Measurements from ENCODE around the gene WWTR1. TPM values are rescaled to one million over a fixed set of nuclear protein-coding genes. Genes with fewer than 3 reads are reported as not detected.
A peak's percentile ranks its signal among the peaks of the same experiment; 100 is the strongest.

WWTR1 gene
- total RNA-seq, 1 experiment from 2014 or later, result 87.6 TPM

DNA sequence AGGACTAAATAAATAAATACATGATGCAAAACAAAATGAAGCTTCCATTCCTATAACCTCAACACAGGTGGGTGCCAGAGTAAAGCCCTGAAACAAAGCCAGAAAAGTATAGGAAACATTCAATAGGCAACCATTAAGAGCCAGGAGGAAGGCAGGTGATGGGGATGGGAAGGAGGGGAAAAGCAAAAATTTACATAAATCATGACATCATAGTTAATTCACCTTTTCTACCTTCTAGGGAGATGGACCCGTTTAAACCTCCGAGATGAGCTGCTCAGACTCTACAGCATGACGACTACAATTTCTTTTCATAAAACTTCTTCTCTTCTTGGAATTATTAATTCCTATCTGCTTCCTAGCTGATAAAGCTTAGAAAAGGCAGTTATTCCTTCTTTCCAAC lies 155.4 kb downstream of the WWTR1 start:
- DNase-seq (ENCODE audit: low read depth, low spot score), result no peak
- in situ Hi-C loops (cut with HindIII; ENCODE audit: low pct_unique_long_range_greater_than_20kb, low sequenced_read_pairs), result no loop called here

DNA sequence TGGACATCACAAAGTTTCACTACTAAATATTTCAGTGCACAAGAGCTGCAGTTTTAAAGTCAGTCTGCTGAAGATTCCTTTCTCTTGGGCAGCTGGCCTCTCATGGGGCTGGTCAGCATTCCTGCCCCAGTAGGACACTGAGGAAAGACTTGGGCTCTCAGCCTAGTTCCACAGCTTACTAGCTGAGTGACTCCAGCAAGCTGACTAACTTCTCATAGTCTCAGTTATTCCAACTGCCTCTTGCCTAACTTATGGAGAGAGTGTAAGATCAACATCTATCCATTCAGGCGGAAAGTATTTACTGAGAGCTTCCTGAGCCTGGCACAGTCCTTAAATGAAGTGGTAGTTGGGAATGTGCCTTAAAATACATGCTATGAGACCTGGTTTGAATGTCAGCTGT lies 156.3 kb downstream of the WWTR1 start:
- no peak for DNase-seq (ENCODE audit: low read depth, low spot score)
- in situ Hi-C loops (cut with HindIII; ENCODE audit: low pct_unique_long_range_greater_than_20kb, low sequenced_read_pairs), result no loop called here

DNA sequence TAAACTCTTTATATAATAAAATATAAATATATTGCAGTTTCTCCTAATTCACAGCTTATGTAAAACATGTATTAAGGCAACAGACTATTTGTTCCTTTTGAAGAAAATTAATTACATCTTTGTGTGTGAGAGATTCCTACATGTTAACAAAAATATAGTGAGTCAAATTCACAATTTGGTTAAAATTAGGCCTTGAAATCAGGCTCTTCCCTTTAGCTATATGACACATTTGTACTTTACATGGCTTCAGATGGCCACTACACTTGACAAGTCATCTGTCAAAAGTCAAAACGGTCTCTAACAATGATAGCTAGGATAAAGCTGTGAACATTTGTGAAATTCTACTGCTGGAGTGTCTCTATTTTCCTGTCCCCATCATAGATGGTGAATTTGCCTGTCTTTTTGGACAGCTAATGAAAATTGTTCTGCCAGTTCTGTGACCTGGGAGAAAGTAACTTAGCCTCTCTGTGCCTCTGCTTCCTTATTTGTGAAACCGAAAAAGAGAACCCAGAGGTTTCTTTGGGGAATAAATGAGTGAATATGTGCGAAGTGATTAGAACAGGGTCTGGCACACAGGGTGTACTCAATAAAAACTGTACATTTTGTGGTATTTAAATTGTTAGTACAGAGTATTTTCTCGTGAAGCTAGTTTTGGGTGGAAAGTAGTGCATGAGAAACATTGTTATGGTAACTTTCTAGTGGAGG lies 159.7 kb downstream of the WWTR1 start:
- in situ Hi-C loops (cut with HindIII; ENCODE audit: low pct_unique_long_range_greater_than_20kb, low sequenced_read_pairs), result no loop called here
- DNase-seq (ENCODE audit: low read depth, low spot score), result no peak

DNA sequence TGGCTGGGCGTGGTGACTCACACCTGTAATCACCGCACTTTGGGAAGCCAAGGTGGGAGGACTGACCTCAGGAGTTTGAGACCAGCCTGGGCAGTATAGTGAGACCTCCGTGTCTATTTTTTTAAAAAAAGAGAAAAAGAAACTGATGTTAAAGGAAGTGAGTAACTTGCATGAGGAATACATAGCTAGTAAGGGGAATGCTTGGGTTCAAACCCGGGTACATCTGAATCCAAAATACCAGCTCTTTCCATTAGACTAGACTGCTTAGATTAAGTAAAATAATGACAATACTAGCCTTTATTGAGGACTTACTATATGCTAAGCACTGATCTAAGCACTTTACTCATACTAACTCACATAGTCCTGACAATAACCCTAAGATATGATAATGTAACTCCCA lies 160.9 kb downstream of the WWTR1 start:
- in situ Hi-C loops (cut with HindIII; ENCODE audit: low pct_unique_long_range_greater_than_20kb, low sequenced_read_pairs), result no loop called here
- no peak for DNase-seq (ENCODE audit: low read depth, low spot score)

DNA sequence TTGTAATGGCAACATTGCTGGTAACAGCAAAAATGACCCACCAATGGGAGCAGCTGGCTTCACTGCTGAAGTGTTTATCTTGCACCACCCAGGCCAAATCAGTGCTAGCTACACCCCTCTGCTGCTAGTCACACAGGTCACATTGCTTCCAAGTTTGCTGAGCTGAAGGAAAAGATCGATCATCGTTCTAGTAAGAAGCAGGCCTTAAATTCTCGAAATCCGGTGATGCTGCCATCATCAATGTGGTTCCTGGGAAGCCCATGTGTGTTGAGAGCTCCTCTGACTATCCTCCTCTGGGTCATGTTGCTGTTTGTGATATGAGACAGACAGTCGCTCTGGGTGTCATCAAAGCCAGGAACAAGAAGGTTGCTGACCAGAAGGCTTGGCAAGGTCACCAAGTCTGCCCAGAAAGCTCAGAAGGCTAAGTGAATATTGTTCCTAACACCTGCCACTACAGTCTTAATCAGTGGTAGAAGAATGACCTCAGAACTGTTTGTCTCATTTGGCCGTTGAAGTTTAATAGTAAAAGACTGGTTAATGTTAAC lies 162.2 kb downstream of the WWTR1 start:
- in situ Hi-C loops (cut with HindIII; ENCODE audit: low pct_unique_long_range_greater_than_20kb, low sequenced_read_pairs), result no loop called here
- no peak for DNase-seq (ENCODE audit: low read depth, low spot score)

DNA sequence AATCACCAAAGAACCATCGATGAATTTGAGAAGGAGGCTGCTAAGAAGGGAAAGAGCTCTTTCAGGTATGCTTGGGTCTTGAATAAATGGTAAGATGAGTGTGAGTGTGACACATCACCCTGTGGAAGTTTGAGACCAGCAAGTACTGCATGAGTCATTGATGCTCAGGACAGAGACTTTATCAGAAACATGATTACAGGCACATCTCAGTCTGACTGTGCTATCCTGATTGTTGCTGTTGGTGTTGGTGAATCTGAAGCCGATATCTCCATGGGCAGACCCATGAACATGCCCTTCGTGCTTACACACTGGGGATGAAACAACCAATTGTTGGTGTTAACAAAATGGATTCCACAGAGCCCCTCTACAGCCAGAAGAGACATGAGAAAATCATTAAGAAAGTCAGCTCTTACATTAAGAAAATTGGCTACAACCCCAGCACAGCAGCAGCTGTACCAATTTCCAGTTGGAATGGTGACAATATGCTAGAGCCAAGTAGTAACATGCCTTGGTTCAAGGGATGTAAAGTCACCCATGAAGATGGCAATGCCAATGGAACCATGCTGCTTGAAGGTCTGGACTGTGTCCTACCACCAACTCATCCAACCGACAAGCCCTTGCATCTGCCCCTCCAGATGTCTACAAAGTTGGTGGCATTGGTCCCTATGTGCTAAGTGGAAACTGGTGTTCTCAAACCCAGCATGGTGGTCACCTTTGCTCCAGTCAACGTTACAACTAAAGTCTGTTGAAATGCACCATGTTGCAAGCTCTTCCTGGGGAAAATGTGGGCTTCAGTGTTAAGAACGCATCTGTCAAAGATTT lies 162.9 kb downstream of the WWTR1 start:
- no peak for DNase-seq (ENCODE audit: low read depth, low spot score)
- in situ Hi-C loops (cut with HindIII; ENCODE audit: low pct_unique_long_range_greater_than_20kb, low sequenced_read_pairs), result no loop called here

DNA sequence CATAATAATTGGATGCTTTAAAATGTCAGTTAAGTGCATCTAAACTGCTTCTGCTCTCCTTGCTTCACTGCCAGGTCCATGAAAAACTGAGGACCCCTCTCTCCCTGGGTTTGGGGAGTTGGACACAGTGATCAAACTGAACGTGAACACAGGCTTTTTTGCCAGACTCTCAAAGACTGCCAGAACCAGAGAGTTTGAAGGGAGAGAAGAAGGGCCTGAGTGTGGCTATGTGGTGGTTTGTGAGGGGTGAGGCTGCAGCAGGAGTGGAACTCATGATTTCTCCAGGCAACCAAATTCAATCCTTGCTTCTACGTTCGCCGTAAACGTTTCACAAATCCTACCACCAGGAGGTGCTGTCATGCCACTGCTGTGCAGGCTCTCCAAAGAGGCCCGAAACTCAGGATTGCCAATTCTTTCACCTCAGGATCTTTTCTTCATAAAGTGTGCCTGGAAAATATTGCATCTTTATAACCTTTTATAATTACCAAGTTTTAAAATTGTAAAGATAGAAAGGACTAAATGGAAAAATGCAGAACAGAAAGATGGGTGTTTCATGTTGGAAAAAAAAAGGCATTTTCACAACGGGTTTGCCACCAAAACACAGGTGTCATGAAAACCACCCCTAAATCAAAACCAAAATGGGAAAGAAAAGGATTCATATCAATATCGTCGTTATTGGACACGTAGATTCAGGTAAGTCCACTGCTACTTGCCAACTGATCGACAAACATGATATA lies 163.6 kb downstream of the WWTR1 start:
- in situ Hi-C loops (cut with HindIII; ENCODE audit: low pct_unique_long_range_greater_than_20kb, low sequenced_read_pairs), result no loop called here
- peak; percentile 82 for DNase-seq (ENCODE audit: low read depth, low spot score)

DNA sequence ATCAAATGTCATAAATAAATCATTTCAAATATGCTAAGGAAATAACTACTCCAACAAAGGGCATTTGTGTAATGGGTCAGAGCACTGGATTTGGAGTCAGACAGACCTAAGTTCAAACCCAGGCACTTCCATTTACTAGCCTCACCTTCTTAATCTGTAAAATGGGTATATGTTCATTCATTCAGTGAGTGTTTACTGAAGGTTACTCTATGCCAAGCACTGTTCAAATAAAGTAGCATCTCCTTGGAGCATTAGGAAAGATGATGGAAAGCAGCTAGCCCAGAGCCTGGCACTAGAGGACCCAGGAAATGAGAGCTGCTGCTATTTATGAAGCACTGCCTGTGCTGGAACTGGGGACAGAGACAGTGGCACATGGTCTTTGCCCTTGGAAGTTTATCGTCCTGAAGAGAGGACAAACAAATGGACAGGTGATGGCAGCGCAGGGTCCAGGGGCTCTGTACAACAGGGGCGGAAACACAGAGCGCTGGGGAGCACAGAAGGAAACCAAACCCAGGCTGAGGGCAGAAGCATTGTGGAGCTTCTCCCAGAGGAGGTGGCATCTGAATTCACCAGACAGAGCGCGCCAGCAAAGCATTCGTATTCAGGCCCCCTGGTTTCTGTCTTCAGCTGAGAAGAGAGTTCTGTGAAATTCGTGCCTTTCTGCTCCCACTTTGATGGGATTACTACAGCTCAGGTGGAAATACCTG lies 164.4 kb downstream of the WWTR1 start:
- DNase-seq (ENCODE audit: low read depth, low spot score), result no peak
- in situ Hi-C loops (cut with HindIII; ENCODE audit: low pct_unique_long_range_greater_than_20kb, low sequenced_read_pairs), result no loop called here

DNA sequence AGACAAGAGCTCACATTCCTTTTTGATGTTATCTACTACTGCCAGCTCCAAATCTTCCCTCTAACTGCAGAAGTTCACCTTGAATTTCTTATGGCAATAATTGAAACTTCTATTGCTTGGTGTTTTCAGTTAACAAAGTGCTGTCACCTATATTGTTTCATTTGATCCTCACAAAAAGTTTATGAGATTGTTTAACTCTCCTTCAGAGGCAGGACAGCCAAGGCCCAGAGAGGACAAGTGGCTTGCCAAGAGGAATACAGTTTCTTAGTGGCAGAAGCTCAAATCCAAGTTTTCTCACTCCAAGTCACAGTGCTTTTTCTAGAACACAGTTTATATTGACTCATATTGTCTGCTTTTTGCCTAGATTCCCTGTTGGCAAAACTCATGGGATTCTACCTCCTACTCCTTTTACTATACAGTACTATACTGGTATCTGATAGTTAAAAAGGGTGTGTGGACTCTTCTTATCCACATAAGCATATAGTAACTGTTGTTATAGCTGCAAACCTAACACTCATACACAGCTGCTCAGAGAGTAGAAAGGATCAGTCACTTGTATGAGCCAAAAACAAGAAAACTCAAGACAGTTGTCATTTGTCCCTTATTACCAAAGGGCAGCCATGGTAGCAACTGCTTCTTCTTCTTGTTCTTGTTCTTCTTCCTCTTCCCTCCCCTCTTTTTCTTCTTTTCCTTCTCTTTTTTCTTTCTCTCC lies 167.4 kb downstream of the WWTR1 start:
- no peak for DNase-seq (ENCODE audit: low read depth, low spot score)
- in situ Hi-C loops (cut with HindIII; ENCODE audit: low pct_unique_long_range_greater_than_20kb, low sequenced_read_pairs), result no loop called here

DNA sequence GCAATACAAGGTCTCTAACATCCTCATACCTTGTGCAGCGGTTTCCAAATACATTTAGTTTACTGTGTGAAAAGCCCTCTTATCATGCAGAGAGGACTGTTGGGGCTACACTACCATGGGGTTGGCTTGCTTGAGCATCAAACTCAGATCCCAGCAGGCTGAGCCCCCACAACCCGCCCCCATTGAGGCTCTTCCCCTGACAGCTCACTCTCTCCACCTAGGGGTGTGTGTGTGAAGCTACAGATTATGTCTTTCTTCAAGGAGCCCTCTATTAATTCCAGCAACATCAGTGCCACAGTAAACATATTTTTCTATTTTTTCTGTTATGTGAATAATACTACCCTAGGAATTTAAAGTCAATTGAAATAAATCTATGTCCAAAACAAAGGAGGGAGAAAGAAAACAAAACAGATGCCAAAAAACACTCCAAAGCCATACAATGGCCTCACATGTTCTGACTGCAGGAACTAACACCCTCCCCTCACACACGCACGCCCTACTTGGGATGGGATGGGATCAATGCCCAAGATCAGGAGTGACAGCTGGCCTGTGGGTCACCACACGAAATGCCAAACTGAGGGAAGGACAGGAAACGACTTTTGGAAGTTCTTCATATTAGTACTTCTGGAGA lies 168.7 kb downstream of the WWTR1 start:
- in situ Hi-C loops (cut with HindIII; ENCODE audit: low pct_unique_long_range_greater_than_20kb, low sequenced_read_pairs), result no loop called here
- DNase-seq (ENCODE audit: low read depth, low spot score), result peak; percentile 66

DNA sequence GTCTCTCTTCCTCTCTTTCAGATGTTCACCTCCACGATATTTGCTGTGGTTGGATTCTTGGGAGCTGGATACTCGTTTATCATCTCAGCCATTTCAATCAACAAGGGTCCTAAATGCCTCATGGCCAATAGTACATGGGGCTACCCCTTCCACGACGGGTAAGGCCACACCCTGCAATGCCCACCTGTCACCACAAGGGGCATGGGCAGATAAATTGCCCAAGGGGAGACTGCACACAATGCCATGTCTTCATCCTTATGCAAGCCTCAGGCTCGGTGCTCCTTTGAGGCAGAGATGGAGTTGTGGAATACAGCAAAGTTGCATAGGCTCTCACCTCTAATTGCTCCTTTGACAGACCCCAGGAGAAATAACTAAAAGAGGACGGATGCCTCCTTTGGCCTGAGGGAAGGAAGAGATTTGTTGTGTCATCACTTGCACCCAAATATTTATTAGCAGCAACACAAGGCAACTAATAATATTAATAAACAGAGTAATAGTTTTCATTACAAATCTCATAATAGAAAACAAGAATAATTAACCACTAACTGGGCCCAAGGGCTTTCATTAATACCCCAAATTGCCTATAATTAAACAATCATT lies 170.1 kb downstream of the WWTR1 start:
- DNase-seq (ENCODE audit: low read depth, low spot score), result peak; percentile 64
- in situ Hi-C loops (cut with HindIII; ENCODE audit: low pct_unique_long_range_greater_than_20kb, low sequenced_read_pairs), result no loop called here

DNA sequence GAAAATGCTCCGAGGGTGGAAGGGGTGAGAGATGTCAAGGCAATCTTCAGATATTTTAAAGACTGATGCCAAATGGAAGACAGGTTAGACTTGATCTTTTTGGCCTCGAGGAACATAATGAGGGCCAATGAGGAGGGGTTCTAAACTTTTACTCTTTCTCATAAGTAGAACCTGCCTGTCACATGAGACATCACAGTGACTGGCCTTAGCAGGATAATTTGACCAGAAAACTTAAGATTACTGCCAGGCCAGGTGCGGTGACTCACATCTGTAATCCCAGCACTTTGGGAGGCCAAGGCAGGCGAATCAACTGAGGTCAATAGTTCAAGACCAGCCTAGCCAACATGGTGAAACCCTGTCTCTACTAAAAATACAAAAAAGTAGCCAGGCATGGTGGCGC lies 171.1 kb downstream of the WWTR1 start:
- DNase-seq (ENCODE audit: low read depth, low spot score), result no peak
- in situ Hi-C loops (cut with HindIII; ENCODE audit: low pct_unique_long_range_greater_than_20kb, low sequenced_read_pairs), result no loop called here

DNA sequence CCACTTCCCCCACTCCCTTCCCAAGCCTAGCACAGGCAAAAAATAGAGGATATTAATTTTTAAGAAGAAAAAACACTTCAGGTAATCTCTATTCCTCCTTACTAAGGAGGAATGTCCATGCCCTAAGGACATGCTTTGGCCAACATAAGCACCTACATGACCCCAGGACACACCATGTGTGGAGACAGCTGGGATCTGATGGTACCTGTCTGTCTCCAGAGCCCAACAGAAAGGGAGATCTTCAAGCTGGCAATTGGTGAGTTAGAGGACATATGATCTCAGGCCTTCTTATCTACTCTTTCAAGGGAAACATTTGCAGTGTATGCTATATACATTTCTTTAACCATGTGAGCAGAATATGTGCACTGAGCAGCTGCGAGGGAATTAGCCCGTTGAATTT lies 176.3 kb downstream of the WWTR1 start:
- in situ Hi-C loops (cut with HindIII; ENCODE audit: low pct_unique_long_range_greater_than_20kb, low sequenced_read_pairs), result no loop called here
- DNase-seq (ENCODE audit: low read depth, low spot score), result no peak

DNA sequence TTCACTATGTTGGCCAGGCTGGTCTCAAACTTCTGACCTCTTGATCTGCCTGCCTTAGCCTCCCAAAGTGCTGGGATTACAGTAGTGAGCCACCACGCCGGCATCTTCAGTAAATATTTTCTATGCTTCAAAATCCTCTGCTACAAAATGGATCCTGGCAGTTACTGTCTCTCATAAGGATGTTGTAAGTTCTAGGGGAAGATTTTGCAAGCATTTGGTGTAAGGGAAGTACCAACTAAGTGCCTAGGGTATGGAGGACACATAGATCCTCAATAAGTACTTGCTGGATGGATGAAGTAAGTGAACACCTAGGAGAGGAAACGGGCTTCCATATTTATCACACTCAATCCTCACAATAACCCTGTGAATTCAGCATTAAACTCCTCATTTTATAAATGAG lies 176.8 kb downstream of the WWTR1 start:
- DNase-seq (ENCODE audit: low read depth, low spot score), result no peak
- in situ Hi-C loops (cut with HindIII; ENCODE audit: low pct_unique_long_range_greater_than_20kb, low sequenced_read_pairs), result no loop called here

DNA sequence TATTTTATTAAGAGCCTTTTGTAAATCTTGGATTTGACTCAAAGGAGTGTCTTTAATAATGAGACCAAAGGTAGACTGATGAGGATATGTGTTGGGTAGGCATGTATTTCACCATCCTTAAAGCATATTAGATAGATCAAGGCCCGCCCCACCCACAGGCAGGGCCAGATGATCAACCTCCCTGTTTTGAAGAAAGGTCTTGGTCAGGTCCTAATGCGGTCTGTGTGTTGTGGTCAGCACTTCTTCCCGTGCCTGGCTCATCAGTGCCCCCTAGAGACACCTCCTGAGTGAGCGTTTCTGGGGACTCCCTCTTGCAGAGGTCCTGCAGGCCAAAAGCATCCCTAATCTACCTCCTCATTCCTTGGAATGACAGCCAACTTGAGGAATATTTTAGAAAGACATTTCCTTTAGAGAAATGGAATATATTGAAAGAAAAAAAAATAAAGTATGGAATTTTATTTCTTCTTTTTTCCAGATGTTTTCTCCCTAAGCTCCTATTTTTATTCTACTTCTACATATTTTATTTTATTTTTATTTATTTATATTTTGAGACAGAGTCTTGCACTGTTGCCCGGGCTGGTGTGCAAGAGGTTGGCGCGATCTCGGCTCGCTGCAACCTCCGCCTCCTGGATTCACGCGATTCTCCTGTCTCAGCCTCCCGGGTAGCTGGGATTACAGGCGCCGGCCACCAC lies 177.4 kb downstream of the WWTR1 start:
- DNase-seq (ENCODE audit: low read depth, low spot score), result peak; percentile 94
- in situ Hi-C loops (cut with HindIII; ENCODE audit: low pct_unique_long_range_greater_than_20kb, low sequenced_read_pairs), result no loop called here
